ENCODE data around the gene S100A5. TPM values are rescaled to one million over a fixed set of nuclear protein-coding genes. Genes with fewer than 3 reads are reported as not detected.

S100A5 gene
- total and polyA plus RNA-seq, 10 of the 15 experiments (the other 5 are each of a cell fraction or from before 2014, with no cell fraction given): 0.47 to 0.75 (median 0.56) TPM; not detected in 6

DNA sequence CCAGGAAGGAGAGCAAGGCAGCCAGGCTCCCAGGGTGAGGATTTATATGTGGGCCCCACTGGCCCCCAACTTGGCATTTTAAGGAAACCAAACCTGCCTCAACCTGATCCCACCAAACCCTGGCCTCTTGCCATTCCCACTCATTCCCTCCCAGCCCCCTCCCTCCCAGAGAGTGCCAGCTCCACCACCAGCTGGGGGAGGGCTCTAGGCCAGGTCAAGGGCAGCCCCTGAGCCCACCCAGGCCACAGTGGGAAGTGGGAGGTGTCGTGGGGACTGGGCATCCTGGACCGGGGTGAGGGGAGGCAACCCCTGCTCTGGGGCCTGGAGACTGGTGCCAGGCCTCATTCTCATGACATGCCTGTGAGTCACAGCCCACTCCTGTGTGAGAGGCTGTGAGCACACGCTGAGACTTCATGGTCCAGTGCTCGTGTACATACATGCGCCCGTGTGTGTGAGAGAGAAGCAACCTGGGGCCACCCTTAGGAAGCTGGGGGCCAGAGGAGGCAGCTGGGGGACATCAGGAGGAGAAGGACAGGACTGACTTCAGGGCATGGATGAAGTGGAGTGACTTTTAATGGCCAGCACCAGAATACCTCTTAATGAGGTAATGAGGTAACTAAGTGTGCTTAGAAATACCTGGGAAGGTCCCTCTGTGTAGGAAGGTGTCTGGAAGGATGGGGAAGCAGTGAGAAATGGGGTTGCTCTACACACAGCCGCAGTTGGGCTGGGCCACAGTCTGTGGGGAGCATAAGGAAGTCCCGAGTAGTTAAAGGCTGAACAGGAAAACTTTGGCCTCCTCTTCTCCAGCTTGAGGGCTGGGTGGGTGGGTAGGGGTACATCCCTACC lies 25.0 kb upstream of the S100A5 start, which contains the start of gene S100A2:
S100A2 (minus strand) TSS at position 316 of the 846 bp plus-strand sequence. CDS start 1,967 bp downstream, outside the sequence.
- in situ Hi-C loops (cut with MboI) (no loop called here), intact Hi-C loops (cut with micrococcal nuclease; ENCODE audit: unreplicated experiment) (loop anchor here (5.0 kb wide), 2 partner anchors 33 to 182 kb away; no protein-coding TSS in a partner anchor)
- CTCF ChIA-PET: interaction anchor here (0.6 to 8.3 kb wide), 17 partner anchors 10 to 451 kb away, joined by 3 to 113 read pairs (median 4); partner anchors contain the start of genes CHTOP, S100A13, S100A14 and S100A5
- Histone ChIP-seq H3K27ac (ENCODE audit: control insufficient read depth, insufficient read depth) (peak within 1 kb of the TSS; percentile 25; the same call in 1 of the 2 replicates), H3K4me2 (ENCODE audit: control insufficient read depth, insufficient read depth) (no peak within 1 kb of the TSS; the same call in 1 of the 2 replicates), H3K4me1 (ENCODE audit: control insufficient read depth, insufficient read depth, low read length) (peaks cover 15% of the 10 kb centered on the region), H3K27me3 (replicated peaks in 1 of 2; ENCODE audit: control insufficient read depth in 2 of 2, insufficient read depth in 2 of 2, low read length in 1 of 2) (no peaks in the 10 kb centered on the region), H2AFZ (ENCODE audit: control insufficient read depth, low read depth, low read length) (peak within 1 kb of the TSS; percentile 88), H3K9ac (ENCODE audit: control insufficient read depth, insufficient read depth, low read length) (peak within 1 kb of the TSS; percentile 38; the same call in 1 of the 2 replicates), H4K20me1 (ENCODE audit: control insufficient read depth, insufficient read depth) (no peaks in the 10 kb centered on the region), H3K4me3 (no peak within 1 kb of the TSS), H3K79me2 (ENCODE audit: control insufficient read depth, insufficient read depth, low read length) (no peaks in the 10 kb centered on the region), H3K36me3 (ENCODE audit: control insufficient read depth in 2 of 2, insufficient read depth in 2 of 2, low read length in 1 of 2) (no peaks in the 10 kb centered on the region), H3K9me3 (replicated peaks; ENCODE audit: control insufficient read depth, insufficient read depth, low read length) (no peaks in the 10 kb centered on the region)
- ATAC-seq (peak; percentile 80), DNase-seq (ENCODE audit: low read depth, low spot score) (peak; percentile 39), FAIRE-seq (peak; percentile 59)
- SMC1A ChIA-PET (ENCODE audit: uncharacterized antibody, unreplicated experiment): interaction anchor here (0.8 to 2.2 kb wide), 13 partner anchors 13 to 220 kb away, joined by 3 to 21 read pairs (median 3); partner anchors contain the start of genes CHTOP and S100A6
- POLR2A ChIA-PET: interaction anchor here (0.5 to 4.1 kb wide), 12 partner anchors 11 to 262 kb away, joined by 3 to 34 read pairs (median 4); partner anchors contain the start of genes CHTOP, S100A4, S100A5 and S100A6
- WGBS (ENCODE audit: insufficient coverage, insufficient replicate concordance, low lambda C conversion rate, missing lambda C conversion rate): 13% methylated on average over 8 of the region's 8 CpGs
- no TSS peak for BruUV-seq (replicated peaks)
- RAD21 ChIA-PET (ENCODE audit: unreplicated experiment): interaction anchor here (0.5 to 2.5 kb wide), 14 partner anchors 15 to 400 kb away, joined by 3 to 43 read pairs (median 4); partner anchors contain the start of genes CHTOP, S100A4, S100A5 and S100A6
- TF ChIP-seq PML (IDR thresholded peaks at IDR 0.05; ENCODE audit: low read length) (no peak), MEF2B (IDR thresholded peaks at IDR 0.05; ENCODE audit: partially characterized antibody, poor library complexity, severe bottlenecking) (peak; percentile 25), ZNF207 (IDR thresholded peaks at IDR 0.05; ENCODE audit: borderline replicate concordance) (no peak), RBBP5 (conservative IDR thresholded peaks at IDR 0.05) (no peak), SRF (IDR thresholded peaks at IDR 0.05; ENCODE audit: low read depth in 2 of 2, low read length in 2 of 2) (no peak), BHLHE40 (IDR thresholded peaks at IDR 0.05; ENCODE audit: borderline replicate concordance in 1 of 2, low read depth in 2 of 2, low read length in 1 of 2) (peak in 1 of 2 experiments; percentile 67; a peak in 1 of 4 replicates), BACH1 (IDR thresholded peaks at IDR 0.05; ENCODE audit: borderline replicate concordance) (peak; percentile 68), GATAD2B (conservative IDR thresholded peaks at IDR 0.05; ENCODE audit: low read depth) (peak; percentile 43; the same call in 1 of the 2 replicates), TARDBP (IDR thresholded peaks at IDR 0.05; ENCODE audit: borderline replicate concordance) (no peak), SUZ12 (IDR thresholded peaks at IDR 0.05; ENCODE audit: unreplicated experiment) (no peak), IRF4 (IDR thresholded peaks at IDR 0.05; ENCODE audit: low read depth, low read length) (no peak)
- TF ChIP-seq, protein P1, sequence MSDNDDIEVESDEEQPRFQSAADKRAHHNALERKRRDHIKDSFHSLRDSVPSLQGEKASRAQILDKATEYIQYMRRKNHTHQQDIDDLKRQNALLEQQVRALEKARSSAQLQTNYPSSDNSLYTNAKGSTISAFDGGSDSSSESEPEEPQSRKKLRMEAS (IDR thresholded peaks at IDR 0.05; ENCODE audit: low read depth, low read length): no peak
- TF ChIP-seq, protein P2, sequence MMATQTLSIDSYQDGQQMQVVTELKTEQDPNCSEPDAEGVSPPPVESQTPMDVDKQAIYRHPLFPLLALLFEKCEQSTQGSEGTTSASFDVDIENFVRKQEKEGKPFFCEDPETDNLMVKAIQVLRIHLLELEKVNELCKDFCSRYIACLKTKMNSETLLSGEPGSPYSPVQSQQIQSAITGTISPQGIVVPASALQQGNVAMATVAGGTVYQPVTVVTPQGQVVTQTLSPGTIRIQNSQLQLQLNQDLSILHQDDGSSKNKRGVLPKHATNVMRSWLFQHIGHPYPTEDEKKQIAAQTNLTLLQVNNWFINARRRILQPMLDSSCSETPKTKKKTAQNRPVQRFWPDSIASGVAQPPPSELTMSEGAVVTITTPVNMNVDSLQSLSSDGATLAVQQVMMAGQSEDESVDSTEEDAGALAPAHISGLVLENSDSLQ (IDR thresholded peaks at IDR 0.05): 0 out of 2 replicates have a peak, but pooled peaks have one; percentile 24
- TF ChIP-seq, protein P3, sequence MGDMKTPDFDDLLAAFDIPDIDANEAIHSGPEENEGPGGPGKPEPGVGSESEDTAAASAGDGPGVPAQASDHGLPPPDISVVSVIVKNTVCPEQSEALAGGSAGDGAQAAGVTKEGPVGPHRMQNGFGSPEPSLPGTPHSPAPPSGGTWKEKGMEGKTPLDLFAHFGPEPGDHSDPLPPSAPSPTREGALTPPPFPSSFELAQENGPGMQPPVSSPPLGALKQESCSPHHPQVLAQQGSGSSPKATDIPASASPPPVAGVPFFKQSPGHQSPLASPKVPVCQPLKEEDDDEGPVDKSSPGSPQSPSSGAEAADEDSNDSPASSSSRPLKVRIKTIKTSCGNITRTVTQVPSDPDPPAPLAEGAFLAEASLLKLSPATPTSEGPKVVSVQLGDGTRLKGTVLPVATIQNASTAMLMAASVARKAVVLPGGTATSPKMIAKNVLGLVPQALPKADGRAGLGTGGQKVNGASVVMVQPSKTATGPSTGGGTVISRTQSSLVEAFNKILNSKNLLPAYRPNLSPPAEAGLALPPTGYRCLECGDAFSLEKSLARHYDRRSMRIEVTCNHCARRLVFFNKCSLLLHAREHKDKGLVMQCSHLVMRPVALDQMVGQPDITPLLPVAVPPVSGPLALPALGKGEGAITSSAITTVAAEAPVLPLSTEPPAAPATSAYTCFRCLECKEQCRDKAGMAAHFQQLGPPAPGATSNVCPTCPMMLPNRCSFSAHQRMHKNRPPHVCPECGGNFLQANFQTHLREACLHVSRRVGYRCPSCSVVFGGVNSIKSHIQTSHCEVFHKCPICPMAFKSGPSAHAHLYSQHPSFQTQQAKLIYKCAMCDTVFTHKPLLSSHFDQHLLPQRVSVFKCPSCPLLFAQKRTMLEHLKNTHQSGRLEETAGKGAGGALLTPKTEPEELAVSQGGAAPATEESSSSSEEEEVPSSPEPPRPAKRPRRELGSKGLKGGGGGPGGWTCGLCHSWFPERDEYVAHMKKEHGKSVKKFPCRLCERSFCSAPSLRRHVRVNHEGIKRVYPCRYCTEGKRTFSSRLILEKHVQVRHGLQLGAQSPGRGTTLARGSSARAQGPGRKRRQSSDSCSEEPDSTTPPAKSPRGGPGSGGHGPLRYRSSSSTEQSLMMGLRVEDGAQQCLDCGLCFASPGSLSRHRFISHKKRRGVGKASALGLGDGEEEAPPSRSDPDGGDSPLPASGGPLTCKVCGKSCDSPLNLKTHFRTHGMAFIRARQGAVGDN (IDR thresholded peaks at IDR 0.05): peak; percentile 88
- TF ChIP-seq, protein P4, sequence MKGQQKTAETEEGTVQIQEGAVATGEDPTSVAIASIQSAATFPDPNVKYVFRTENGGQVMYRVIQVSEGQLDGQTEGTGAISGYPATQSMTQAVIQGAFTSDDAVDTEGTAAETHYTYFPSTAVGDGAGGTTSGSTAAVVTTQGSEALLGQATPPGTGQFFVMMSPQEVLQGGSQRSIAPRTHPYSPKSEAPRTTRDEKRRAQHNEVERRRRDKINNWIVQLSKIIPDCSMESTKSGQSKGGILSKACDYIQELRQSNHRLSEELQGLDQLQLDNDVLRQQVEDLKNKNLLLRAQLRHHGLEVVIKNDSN (IDR thresholded peaks at IDR 0.05; ENCODE audit: borderline replicate concordance, extremely low read length, insufficient read depth, low read depth, low read length): no peak

Measured in GM12878 (cell line).